Neural cell (in vitro differentiated cells): ENCODE measurements around the gene DCXR. TPM values are rescaled to one million over a fixed set of nuclear protein-coding genes. Genes with fewer than 3 reads are reported as not detected.

ENCODE experiments used
- H2AFZ ChIP-seq: fragments of 200-600, 300-800 bp; sonication (generic), shearing (Covaris generic); 2 replicates; pipeline ENCODE4 v1.6.0; 2014; ENCODE audit warnings: low read depth, mild to moderate bottlenecking, antibody characterized with exemption, low read length, moderate library complexity
- H3F3A ChIP-seq: fragments of 200-600 bp; shearing (Covaris generic); 2 replicates; pipeline ENCODE4 v1.6.1; 2016; ENCODE audit warnings: mild to moderate bottlenecking, moderate library complexity, mixed read lengths, antibody characterized with exemption, low read length; ENCODE audit not compliant: insufficient read depth, poor library complexity, severe bottlenecking
- H3K27ac ChIP-seq: fragments of 200-600, 300-800 bp; sonication (generic), shearing (Covaris generic); 2 replicates; pipeline ENCODE4 v1.5.1; 2014; ENCODE audit warnings: mild to moderate bottlenecking, low read length, moderate library complexity
- H3K27me3 ChIP-seq: fragments of 300-800, 200-600 bp; sonication (generic), shearing (Covaris generic); 2 replicates; pipeline ENCODE4 v1.6.0; 2014; ENCODE audit warnings: mild to moderate bottlenecking, low read depth, low read length, moderate library complexity; ENCODE audit not compliant: insufficient read depth
- H3K36me3 ChIP-seq: fragments of 300-800, 200-600 bp; sonication (generic), shearing (Covaris generic); 2 replicates; pipeline ENCODE4 v1.5.1; 2014; ENCODE audit warnings: mild to moderate bottlenecking, antibody characterized with exemption, low read length, moderate library complexity; ENCODE audit not compliant: insufficient read depth
- H3K4me2 ChIP-seq: fragments of 300-800, 200-600 bp; sonication (generic), shearing (Covaris generic); 2 replicates; pipeline ENCODE4 v1.6.0; 2014; ENCODE audit warnings: mild to moderate bottlenecking, low read length
- H3K4me3 ChIP-seq: fragments of 300-800, 200-600 bp; sonication (generic), shearing (Covaris generic); 2 replicates; pipeline ENCODE4 v1.5.1; 2014; ENCODE audit warnings: mild to moderate bottlenecking, low read length, moderate library complexity
- H3K79me2 ChIP-seq: fragments of 200-600 bp; shearing (Covaris generic); replicated peaks from 2 replicates; pipeline ENCODE4 v1.6.0; 2014; ENCODE audit warnings: mild to moderate bottlenecking, low read length, moderate library complexity; ENCODE audit not compliant: insufficient read depth
- H3K9ac ChIP-seq: fragments of 300-800, 200-600 bp; sonication (generic), shearing (Covaris generic); 2 replicates; pipeline ENCODE4 v1.6.1; 2016; ENCODE audit warnings: mild to moderate bottlenecking, low read length, mixed read lengths
- H3K9me2 ChIP-seq: fragments of 200-600 bp; shearing (Covaris generic); 2 replicates; pipeline ENCODE4 v1.6.1; 2016; ENCODE audit warnings: mild to moderate bottlenecking, low read length, mixed read lengths; ENCODE audit not compliant: insufficient read depth
- H3K9me3 ChIP-seq: fragments of 200-600, 300-800 bp; sonication (generic), shearing (Covaris generic); 2 replicates; pipeline ENCODE4 v1.6.1; 2016; ENCODE audit warnings: mild to moderate bottlenecking, mixed run types, low read length, moderate library complexity, mixed read lengths
- H4K20me1 ChIP-seq: fragments of 200-600 bp; shearing (Covaris generic); 2 replicates; pipeline ENCODE4 v1.6.1; 2016; ENCODE audit warnings: mild to moderate bottlenecking, mixed run types; ENCODE audit not compliant: insufficient read depth
- CTCF ChIP-seq: fragments of 450-650 bp; IDR thresholded peaks from 2 replicates; pipeline ENCODE4 v1.5.1; 2014; ENCODE audit warnings: antibody characterized with exemption, mild to moderate bottlenecking, moderate library complexity; ENCODE audit not compliant: poor library complexity, severe bottlenecking
- EP300 ChIP-seq: fragments of 450-650 bp; conservative IDR thresholded peaks from 2 replicates; pipeline ENCODE4 v1.6.1; 2014; ENCODE audit warnings: antibody characterized with exemption, mild to moderate bottlenecking, moderate library complexity; ENCODE audit not compliant: poor library complexity, severe bottlenecking
- EZH2 ChIP-seq: fragments of 200-600, 300-800 bp; shearing (Covaris generic), sonication (generic); IDR thresholded peaks from 2 replicates; pipeline ENCODE4 v1.6.1; 2014; ENCODE audit warnings: antibody characterized with exemption, low read length, borderline replicate concordance, mild to moderate bottlenecking; ENCODE audit not compliant: insufficient read depth, poor library complexity, severe bottlenecking
- MXI1 ChIP-seq: fragments of 450-650 bp; conservative IDR thresholded peaks from 2 replicates; pipeline ENCODE4 v1.6.1; 2014; ENCODE audit warnings: antibody characterized with exemption, mild to moderate bottlenecking; ENCODE audit not compliant: poor library complexity, severe bottlenecking
- RAD21 ChIP-seq: fragments of 450-650 bp; conservative IDR thresholded peaks from 2 replicates; pipeline ENCODE4 v1.6.1; 2014; ENCODE audit warnings: antibody characterized with exemption, mild to moderate bottlenecking, moderate library complexity
- TAF1 ChIP-seq: IDR thresholded peaks from 2 replicates; pipeline ENCODE4 v1.6.1; 2012; ENCODE audit warnings: low read depth
- polyA plus RNA-seq: library from polyadenylated mRNA; depleted of rRNA; stranded (reverse); fragments of >200 nt; gene quantifications from 2 replicates; pipeline ENCODE4 v1.2.3, GENCODE V29; 2014

DCXR gene
- polyA plus RNA-seq, 1 donor from 2014 or later, result 129 TPM

GRCh38 chr17:82033359-82034085, 4.0 kb downstream of the DCXR start (continued):
- no peak for TF ChIP-seq CTCF
- no peak for TF ChIP-seq TAF1
- TF ChIP-seq MXI1, result no peak
- TF ChIP-seq EP300, result no peak

GRCh38 chr17:82031885-82032627, 5.4 kb downstream of the DCXR start:
- TF ChIP-seq EZH2 (no peak), RAD21 (no peak), TAF1 (no peak), EP300 (no peak), MXI1 (peak; percentile 72)
- no peaks in the 10 kb centered on the region for H3K9me3 ChIP-seq
- peak overlapping the region; percentile 64 for H3K9ac ChIP-seq
- H3K4me2 ChIP-seq, result peak overlapping the region; percentile 30
- no peaks in the 10 kb centered on the region for H3K9me2 ChIP-seq
- H3K27ac ChIP-seq, result no peak overlapping the region
- peaks cover 3% of the 10 kb centered on the region for H3F3A ChIP-seq
- H3K4me3 ChIP-seq, result peak overlapping the region; percentile 78
- no peaks in the 10 kb centered on the region for H3K36me3 ChIP-seq
- no peak overlapping the region for H2AFZ ChIP-seq
- H3K27me3 ChIP-seq, result no peaks in the 10 kb centered on the region
- H4K20me1 ChIP-seq, result no peaks in the 10 kb centered on the region
- no peaks in the 10 kb centered on the region for H3K79me2 ChIP-seq

GRCh38 chr17:82031303-82031884, 6.1 kb downstream of the DCXR start, which contains the start of gene RAC3:
TSS of gene RAC3 (plus strand) at chr17:82031678. CDS start at chr17:82031762, 84 bp downstream.
- no peaks in the 10 kb centered on the region for H3K79me2 ChIP-seq
- H3K27ac ChIP-seq, result peak within 1 kb of the TSS; percentile 39
- peak within 1 kb of the TSS; percentile 78 for H3K4me3 ChIP-seq
- no peaks in the 10 kb centered on the region for H3K9me2 ChIP-seq
- TF ChIP-seq CTCF (no peak), EP300 (no peak), TAF1 (no peak)
- no peaks in the 10 kb centered on the region for H3K9me3 ChIP-seq
- H3K27me3 ChIP-seq, result no peaks in the 10 kb centered on the region
- peak within 1 kb of the TSS; percentile 30 for H3K4me2 ChIP-seq
- H3K36me3 ChIP-seq, result no peaks in the 10 kb centered on the region
- peak within 1 kb of the TSS; percentile 64 for H3K9ac ChIP-seq
- no peaks in the 10 kb centered on the region for H3F3A ChIP-seq
- H4K20me1 ChIP-seq, result no peaks in the 10 kb centered on the region
- no peak within 1 kb of the TSS for H2AFZ ChIP-seq
